Activated CD4-positive, CD25-positive, alpha-beta regulatory T cell (primary cell): ENCODE measurements around the gene CHSY3.

Experiments
- DNase-seq, 4 experiments: peaks; one replicate each; lab custom pipeline; 2025; lab: John Stamatoyannopoulos, UW

The CHSY3 gene

DNA sequence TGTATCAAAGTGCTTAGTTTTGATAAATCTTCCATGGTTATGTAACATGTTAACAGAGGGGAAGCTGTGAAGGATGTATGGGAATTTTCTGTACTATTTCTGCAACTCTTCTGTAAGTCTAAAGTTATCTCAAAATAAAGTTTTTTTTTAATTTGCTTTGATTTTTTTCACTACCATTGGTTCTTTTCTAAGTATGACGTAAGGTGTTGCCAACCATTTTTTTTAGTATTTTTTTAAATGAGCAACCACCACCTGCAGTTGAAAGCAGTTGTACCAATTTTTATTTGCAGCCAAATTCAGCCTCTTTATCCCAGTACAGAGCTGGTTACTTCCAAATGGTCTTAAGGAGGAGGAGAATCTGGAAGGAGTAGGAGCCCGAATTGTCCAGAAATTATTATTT lies 192.2 kb downstream of the CHSY3 start:
- DNase-seq, result no peak

DNA sequence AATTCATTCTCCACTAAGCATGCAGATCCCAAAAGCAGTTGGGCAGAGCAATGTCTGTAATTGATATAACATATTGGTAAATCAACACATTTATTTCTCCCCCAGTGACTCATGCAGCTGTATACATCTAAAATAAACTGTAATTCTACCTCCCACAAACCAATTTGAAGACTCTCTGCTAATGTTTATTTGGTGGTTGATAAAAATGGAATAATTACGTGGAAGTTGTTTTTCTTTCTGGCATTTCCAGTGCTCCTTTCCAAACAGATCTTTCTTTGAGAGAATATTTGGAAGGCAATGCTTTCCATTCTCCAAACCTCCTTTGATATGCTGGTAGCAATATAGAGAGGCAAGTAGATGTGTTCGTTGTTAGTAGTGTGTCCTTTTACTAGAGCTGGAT lies 194.7 kb downstream of the CHSY3 start:
- DNase-seq, result no peak

DNA sequence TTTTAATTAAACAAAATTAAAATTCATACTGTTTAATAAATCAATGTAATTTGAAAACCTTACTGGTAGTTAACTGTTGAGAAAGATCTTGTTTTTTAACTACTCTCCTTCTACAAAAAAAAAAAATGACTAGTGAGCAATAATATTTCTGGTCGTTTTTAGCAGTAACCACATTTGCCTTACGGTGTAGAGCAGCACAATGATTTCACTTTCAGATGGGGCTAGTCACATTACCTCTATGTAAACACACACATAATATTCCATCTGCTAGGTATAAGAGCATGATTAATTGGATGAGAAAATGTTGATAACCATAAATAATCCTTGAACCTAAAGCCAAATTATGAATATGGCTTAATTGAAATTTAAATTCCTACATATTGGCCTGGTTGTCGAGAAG lies 198.1 kb downstream of the CHSY3 start:
- DNase-seq, result no peak

DNA sequence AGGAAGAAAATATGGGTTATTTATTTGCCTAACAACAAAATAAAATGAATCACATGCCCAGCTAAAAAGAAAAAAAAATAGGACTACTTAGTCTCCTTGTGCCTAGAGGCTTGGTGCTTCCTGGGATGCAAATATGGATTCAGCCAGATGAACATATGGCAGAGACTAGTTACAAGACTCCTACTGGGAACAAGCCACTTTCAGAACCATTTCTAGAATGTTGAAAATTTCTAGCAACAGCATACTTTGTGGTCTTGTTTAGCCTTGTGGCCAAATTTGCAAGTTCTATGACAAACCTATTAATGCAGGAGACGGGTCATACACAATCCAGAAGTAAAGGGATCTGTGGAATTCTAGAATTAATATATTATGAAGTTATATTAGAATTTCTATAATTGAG lies 198.7 kb downstream of the CHSY3 start:
- no peak for DNase-seq

DNA sequence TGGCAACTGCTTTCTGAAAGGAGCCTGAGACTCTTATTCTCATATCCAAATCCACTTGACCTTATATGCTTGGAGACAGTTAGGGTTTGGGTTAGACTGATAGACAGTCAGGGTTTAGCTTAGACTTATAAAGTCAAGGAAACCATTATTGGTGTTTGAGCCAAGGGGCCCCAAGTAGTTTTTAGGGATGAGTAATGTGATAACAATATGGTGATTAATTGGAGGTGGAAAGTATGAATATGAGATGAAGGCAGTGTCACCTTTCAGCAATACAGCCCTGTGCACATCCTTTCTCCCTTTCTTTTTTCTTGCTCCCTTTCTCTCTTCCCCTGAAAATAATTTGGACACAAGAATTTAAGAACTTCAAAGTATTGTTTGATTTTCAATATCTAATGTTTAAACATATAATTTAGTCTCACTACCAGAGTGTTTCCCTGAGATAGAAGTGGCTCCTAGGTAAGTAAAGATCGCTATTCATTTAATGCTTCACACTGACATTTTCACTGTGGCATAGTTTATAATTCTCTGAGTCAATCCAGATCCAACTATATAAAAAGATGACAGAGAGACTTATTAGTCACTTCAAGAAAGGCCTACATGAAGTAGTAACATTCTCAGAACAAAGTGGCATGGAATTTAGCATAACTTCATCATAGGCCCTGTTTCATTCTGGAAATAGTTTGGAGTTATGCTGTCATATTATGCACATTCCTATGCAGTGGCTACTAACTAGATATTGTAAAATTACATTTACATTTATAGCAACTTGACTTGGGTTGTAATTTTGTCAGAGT lies 200.8 kb downstream of the CHSY3 start:
- no peak for DNase-seq

DNA sequence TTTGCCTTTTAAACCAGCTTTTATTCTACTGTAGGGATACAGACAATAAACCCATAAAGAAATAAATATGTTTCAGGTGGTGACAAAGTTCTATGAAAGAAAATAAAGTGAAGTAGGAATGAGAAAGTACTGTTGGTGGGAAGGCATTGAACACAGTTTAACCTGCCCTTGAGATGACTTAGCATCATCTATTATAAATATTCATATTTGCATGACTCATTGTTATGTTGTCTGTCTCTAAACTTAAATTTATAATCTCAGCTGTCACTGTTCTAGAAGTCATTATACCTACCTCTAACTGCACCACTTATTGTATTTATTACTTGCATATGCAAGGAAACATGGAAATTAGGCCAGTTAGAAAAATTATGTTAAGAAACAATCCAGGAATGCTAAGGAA lies 202.2 kb downstream of the CHSY3 start:
- DNase-seq, result no peak

DNA sequence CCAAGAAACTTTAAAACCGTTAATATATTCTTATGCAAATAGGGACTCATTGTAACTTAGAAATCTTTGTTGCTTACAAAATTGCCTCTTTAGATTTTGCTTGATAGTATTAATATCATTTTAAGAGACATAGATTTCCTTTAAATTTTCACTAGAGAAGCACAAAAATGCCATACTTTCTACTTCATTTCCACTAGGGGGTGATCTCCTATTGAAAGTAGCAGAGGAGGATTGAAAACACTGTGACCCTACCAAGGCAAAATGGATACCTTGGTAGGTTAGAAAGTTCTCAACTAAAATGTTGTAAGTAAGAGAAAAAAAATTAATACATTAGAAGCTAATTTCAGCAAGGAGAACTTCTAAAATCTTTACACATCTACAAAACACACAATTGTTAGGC lies 204.9 kb downstream of the CHSY3 start:
- no peak for DNase-seq

DNA sequence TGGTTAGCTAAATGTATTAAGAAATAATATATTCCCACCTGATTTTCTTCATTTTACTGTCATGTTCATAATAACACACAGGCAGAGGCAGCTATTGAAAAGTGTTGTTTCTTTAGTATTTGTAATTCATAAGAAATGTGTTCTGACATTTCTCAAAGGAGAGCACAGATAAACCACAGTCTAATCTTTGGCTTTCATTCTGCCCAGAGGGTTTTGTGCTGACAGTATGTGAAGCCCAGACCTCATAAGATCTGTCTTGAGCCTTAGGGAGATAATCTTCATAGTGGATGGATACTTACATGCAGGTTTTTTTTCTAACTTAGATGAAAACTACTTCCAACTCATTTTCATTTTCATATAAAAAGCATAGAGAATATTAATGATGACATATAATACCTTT lies 206.1 kb downstream of the CHSY3 start:
- DNase-seq, result no peak

DNA sequence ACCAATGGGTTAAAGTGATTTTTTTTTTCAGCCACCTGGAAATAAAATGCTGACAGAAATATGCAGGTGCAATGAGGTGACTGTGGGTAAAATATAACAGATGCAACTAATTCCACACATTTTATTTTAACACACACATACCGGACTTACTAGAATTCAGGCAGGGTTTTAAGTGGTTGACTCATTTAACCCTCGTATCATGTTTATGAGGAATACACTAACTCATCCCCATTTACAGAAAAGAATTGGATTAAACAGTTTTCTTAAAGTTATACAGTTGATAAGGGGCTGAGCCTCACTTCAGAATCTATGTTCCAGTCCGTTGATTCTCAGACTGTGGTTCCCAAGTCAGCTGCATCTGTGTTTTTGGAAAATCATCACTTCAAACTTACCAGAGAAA lies 207.5 kb downstream of the CHSY3 start:
- no peak for DNase-seq

DNA sequence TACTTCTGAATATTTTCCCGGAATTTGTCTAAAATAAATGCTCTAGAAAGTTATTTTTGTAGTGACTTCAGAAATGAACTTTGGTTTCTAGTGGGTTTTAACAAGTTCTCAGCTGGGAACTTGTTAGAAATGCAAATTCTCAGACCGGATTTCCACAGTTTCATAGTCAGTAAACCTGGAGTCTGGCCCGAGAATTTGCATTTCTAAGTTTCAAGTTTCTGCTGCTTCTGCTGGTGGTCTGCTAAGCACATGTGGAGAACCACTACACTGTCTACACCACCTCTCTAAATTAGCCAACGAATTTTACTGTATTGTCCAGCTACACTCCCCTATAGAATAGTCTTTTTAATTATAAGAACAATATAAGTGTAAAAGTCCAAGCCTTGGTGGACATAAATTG lies 208.0 kb downstream of the CHSY3 start:
- no peak for DNase-seq

DNA sequence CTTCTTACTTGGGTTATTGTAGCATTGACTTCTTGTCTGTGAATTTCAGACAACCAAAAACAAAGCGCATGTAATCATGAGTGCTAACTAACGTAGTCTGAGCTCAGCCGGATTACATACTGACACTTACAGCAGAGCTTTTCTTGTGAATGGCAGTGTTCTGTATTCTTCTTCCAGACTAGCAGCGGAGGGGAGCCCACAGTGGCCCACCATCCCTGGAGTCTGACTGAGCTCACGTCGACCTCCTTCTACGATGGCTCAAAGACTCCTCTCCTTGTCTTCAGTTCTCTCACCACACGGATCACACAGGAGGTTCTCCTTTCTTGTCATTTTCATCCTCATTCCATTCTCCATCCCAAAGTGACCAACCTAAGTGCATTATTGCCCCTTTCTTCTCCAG lies 211.4 kb downstream of the CHSY3 start:
- DNase-seq, result no peak

DNA sequence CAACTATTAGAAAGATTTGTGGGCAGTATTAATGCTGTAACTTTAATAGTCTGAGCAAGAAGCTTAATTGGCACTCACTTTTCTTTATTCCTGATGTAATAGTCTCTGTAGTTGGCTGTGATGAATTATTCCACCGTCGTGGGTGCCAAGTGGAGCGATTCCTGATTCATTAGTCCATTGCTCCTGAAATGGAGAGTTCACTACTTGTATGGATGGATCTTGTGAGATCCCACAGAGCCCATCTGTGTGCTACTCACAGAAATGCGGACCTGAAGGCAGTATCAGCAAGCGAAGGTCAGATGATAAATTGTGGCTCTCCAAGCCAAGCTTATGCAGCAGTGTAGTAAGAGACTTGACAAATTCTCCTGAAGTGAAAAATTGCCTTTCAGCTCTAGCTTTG lies 212.2 kb downstream of the CHSY3 start:
- DNase-seq, result no peak

DNA sequence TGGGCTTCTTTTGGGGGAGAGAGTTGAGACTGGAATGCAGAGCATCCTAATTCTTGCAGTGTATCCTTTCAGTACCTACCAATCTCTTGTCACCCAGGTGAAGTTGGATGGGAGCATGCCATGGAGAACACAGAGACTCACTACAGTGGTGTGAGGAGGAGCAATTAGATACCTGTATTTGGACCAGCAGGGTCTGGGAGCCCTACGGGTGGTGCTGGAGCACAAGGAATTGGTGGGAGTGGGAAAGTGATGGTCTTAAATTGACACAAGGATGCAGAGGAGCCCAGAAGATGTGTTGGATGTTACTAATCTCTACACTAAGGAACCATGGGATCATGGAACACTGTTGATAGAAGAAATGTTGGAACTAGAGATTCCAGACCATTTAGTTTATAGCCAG lies 212.7 kb downstream of the CHSY3 start:
- no peak for DNase-seq

DNA sequence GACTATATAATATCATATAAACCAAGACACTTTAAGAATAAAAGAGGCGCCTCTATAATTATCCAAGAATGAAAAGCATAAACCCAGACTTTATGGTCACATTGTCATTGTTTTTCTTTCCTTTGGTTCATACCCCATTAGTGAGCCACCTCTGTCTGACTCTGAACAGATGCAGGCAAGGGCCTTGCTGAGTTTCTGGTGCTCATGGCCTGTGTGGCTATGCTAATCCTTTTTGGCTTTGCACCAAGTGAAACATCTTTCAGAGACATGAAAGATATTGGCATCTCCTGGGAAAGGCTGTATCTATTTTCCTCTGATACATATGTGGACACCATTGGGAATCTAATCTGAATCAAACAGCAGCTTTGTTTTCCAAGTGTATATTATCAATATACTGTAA lies 222.5 kb downstream of the CHSY3 start:
- DNase-seq, result no peak

DNA sequence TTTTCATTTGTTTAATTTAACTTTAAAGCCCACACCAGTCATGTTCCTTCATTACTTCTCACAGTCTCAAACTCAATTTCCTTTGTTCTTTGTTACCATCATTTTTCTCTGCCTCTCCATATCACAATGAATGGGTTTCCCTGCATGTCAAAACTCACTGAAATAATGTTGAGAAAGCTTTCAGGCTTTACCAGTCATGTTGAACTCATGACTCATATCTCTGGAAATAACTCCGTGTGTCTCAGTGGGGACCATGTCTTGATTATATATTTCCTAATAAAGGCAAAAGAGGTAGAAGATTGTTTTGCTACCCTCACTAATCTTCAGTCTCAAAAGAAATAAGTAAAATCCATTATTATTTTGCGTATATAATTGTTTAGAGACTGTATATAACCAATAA lies 231.2 kb downstream of the CHSY3 start:
- DNase-seq, result no peak

DNA sequence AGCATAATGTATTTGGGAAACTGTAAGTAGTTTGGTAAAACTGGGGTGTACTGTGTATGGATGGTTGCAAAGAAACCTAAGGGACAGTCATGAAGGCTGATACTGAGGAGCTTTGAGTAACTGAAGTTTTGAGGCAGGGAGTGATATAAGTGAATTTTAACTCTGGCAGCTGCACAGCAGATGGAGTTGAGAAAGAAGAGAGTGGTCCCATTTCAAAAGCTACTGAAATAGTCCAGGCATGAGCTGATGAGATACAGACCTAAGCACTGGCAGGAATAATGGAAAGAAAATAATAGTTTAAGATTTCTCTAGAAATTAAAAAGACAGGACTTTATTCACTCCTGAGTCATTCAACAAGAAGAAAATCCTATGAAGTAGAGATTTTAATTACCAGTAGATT lies 232.0 kb downstream of the CHSY3 start:
- no peak for DNase-seq

DNA sequence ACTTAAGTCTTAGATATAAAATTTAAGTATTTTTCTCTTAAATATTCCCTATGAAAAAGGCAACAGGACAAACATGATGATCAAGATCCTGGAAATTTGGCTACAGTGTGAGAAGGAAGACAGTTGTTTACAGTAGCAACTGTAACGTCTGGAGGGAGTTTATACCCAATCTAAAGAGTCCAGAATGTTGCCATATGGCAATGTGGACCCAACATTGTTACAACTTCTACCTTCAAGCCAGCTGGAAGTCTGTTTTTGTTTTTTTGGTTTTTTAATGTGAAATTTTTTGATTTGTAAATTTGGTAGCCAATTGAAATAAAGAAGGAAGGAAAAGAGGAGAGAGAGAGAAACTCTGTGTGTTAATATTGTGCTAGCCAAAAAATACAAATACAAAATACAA lies 233.4 kb downstream of the CHSY3 start:
- no peak for DNase-seq

DNA sequence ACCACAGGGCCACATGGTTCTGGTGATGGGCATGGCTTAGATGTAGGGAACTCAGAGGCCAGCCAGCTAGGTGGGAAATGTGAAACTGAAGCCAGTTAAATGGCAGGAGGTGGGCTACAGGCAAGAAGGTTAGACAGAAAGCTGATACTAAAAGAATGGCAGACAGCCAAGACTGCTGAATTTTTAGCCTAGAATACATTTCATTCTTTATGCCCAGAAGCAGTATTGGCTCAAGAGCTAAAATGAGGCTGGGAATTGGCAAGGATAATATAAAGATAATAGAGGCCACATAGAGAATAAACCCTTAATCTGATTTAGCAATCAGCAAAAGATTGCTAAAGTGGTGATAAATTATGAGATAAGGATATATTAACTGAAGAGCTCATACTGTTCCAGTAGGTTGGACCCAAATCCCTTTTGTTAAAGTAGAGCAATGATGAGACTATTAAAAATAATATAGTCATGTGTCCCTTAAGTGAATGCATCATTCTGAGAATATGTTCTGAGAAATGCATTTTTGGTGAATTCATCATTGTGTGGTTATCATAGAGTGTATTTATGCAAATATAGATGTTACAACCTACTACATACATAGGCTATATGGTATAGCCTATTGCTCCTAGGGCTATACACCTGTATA lies 234.3 kb downstream of the CHSY3 start:
- no peak for DNase-seq

DNA sequence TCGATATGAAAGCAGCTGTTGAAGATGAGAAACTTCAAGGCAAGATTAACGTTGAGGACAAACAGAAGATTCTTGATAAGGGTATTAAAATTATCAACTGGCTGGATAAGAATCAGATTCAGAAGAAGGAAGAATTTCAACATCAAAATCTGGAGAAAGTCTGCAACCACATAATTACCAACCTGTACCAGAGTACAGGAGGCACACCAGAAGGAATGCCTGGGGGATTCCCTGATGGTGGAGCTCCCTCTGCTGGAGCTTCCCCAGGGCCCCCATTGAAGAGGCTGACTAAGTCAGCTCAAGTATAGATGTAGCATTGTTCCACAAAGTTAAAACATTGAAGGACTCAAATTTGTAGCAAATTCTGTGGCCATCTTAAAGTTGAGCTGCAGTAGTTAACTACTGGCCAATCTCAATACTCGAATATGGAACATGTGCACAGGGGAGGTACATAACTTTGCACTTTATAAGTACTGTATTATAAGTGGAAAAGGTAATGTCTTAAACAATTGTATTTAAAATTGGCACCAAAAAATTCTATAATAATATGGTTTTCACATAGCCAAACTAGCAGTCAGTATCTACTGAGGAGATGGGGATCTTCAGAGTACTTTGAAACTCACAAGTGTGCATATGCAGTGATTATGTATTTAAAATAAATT lies 237.5 kb downstream of the CHSY3 start:
- no peak for DNase-seq

DNA sequence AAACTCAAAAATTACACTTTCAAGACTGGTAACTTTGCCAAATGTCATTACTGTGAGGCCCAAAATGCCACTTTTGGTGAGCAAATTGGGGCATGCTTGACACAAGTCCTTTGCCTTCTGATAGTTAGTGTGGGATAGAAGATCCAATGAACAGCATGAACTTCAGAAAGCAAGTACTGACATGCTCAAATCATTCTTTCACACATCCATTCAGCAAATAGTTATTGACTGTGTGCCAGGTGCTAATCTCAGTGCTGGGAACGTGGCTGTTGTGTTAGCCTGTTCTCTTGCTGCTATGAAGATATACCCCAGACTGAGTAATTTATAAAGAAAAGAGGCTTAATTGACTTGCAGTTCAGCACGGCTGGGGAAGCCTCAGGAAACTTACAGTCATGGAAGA lies 247.0 kb downstream of the CHSY3 start:
- no peak for DNase-seq

DNA sequence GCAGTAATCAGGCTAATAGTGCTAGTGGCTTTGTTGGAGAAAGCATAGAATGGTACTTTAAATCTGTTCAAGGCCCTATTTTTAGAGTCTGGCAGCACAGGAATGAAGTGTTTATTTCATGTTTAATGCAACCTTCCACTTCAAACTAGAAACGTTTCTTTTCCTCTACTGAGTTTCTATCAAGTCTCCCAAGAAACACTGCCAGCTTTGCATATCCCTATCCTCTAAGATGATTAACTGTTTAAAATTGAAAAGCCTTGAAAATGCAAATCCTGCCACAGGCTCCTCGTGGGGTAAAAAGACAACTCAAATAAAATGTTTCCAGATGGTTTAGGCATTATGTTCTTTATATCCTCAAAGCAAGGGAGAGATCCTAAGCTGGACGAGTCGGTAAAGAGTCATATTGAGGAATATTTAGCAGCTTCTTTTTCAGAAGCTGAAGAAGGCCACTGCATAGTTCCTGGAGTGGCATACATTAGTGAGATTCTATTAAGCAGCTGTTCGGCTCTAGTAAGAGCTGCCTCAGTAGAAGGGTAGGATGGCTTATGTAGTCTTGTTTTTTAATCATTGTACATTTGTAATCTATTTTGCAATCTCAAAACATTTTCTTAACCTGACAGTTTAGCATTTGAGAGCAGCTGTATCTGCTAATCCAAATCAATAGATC lies 251.2 kb downstream of the CHSY3 start:
- DNase-seq, result no peak

DNA sequence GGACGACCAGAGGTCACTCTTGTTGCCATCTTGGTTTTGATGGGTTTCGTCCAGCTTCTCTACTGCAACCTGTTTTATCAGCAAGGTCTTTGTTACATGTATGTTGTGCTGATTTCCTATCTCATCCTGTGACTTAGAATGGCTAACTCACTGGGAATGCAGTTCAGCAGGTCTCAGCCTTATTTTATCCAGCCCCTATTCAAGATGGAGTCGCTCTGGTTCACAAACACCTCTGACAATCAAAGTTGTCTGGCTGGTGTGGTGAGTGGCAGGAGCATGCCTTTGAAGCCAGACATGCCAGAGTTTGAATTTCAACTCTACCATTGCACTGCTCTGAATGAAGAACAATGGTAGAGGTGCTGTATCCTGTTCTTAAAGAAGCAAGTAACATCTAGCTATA lies 253.8 kb downstream of the CHSY3 start:
- DNase-seq, result no peak

DNA sequence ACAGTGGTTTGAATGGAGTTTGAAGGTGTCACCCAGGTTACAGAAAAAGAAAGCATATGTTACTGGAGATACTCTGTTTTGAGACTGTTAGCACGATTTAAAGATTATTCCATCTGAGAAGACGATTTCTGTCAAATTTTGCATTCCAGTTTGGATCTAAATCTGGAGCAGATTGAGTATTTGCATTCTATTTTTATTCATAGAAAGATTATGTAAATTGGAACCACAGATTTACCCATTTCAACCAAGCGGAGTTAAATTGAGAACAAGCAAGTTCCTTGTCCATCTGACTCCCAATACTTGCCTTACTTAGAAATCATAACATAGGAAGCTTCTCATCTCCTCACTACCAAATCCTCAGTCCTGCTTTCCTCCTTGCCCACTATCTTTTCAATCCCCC lies 255.7 kb downstream of the CHSY3 start:
- no peak for DNase-seq
